ENCODE data around the gene RPS17. TPM values are rescaled to one million over a fixed set of nuclear protein-coding genes. Genes with fewer than 3 reads are reported as not detected.
"Not testable (repeated sequence)": the region's sequence is repeated elsewhere in the genome, so short reads cannot be mapped to it uniquely, and the experiment has no call there.

Gene RPS17
- polyA plus RNA-seq, 3 donors = 604 to 2,881 (median 619) TPM

- Histone ChIP-seq H3K79me2 (ENCODE audit: insufficient read depth, low read length) (no peaks in the 10 kb centered on the region), H3K36me3 (replicated peaks in 1 of 2; ENCODE audit: control insufficient read depth in 1 of 2, insufficient read depth in 2 of 2, low read length in 2 of 2) (peaks cover 10 to 22% of the 10 kb centered on the region in 2 donors), H3K9me3 (replicated peaks in 1 of 2; ENCODE audit: control insufficient read depth in 1 of 2, insufficient read depth in 1 of 2, low read length in 2 of 2) (no peaks in the 10 kb centered on the region), H2AFZ (ENCODE audit: insufficient read depth, low read depth, low read length, poor library complexity, severe bottlenecking) (no peak overlapping the region), H3K27me3 (ENCODE audit: control insufficient read depth in 2 of 2, insufficient read depth in 2 of 2, low read length in 2 of 2) (no peaks in the 10 kb centered on the region), H3K9ac (ENCODE audit: insufficient read depth, low read length, poor library complexity, severe bottlenecking) (no peak overlapping the region), H4K20me1 (ENCODE audit: insufficient read depth, low read length) (no peaks in the 10 kb centered on the region), H3K4me1 (ENCODE audit: control insufficient read depth in 1 of 2, insufficient read depth in 2 of 2, low read length in 2 of 2) (peaks cover 0 to 3% of the 10 kb centered on the region in 2 donors), H3K27ac (ENCODE audit: low read depth in 1 of 2, low read length in 2 of 2) (no peak overlapping the region), H3K4me3 (replicated peaks in 1 of 3; ENCODE audit: low read depth in 2 of 3, low read length in 3 of 3) (no peak overlapping the region), H3K4me2 (replicated peaks; ENCODE audit: extremely low read depth, low read length, poor library complexity, severe bottlenecking) (no peak overlapping the region)
- peaks cover 18 to 22% of the 10 kb centered on the region in 2 donors for H3K36me3 Mint-ChIP-seq
- no peak overlapping the region for H3K4me3 Mint-ChIP-seq
- peaks cover 7% of the 10 kb centered on the region for H3K4me1 Mint-ChIP-seq
- H3K27ac Mint-ChIP-seq = no peak overlapping the region
- H3K9me3 Mint-ChIP-seq = peaks cover 0 to 3% (median 1%) of the 10 kb centered on the region in 7 donors
- DNase-seq = no peak
- TF ChIP-seq CTCF (IDR thresholded peaks at IDR 0.05) = no peak
- H3K27me3 Mint-ChIP-seq (ENCODE audit: low read depth in 3 of 3) = peaks cover 0 to 2% (median 2%) of the 10 kb centered on the region in 3 donors
- WGBS (ENCODE audit: insufficient coverage) = no CpG with 5 or more reads among the region's 3 CpGs
- intact Hi-C loops (cut with micrococcal nuclease) = loop anchor here (5.0 to 10.0 kb wide), 2 partner anchors 467 to 475 kb away; no protein-coding TSS in a partner anchor
Measured at GRCh38 chr15:82530006-82530405, 10.3 kb downstream of the RPS17 start.

GRCh38 chr15:82513587-82513986, 26.7 kb downstream of the RPS17 start:
- H3K4me1 ChIP-seq (ENCODE audit: control insufficient read depth in 1 of 2, insufficient read depth in 2 of 2, low read length in 2 of 2); H3K79me2 ChIP-seq (ENCODE audit: insufficient read depth, low read length); H3K4me2 ChIP-seq (replicated peaks; ENCODE audit: extremely low read depth, low read length, poor library complexity, severe bottlenecking); H3K4me3 Mint-ChIP-seq; H3K9me3 ChIP-seq (replicated peaks in 1 of 2; ENCODE audit: control insufficient read depth in 1 of 2, insufficient read depth in 1 of 2, low read length in 2 of 2); H3K4me1 Mint-ChIP-seq; H3K27me3 ChIP-seq (ENCODE audit: control insufficient read depth in 2 of 2, insufficient read depth in 2 of 2, low read length in 2 of 2); DNase-seq; H3K27ac ChIP-seq (ENCODE audit: low read depth in 1 of 2, low read length in 2 of 2); H3K4me3 ChIP-seq (replicated peaks in 1 of 3; ENCODE audit: low read depth in 2 of 3, low read length in 3 of 3); H3K36me3 Mint-ChIP-seq; H3K36me3 ChIP-seq (replicated peaks in 1 of 2; ENCODE audit: control insufficient read depth in 1 of 2, insufficient read depth in 2 of 2, low read length in 2 of 2); H3K9me3 Mint-ChIP-seq; H2AFZ ChIP-seq (ENCODE audit: insufficient read depth, low read depth, low read length, poor library complexity, severe bottlenecking); H4K20me1 ChIP-seq (ENCODE audit: insufficient read depth, low read length); H3K9ac ChIP-seq (ENCODE audit: insufficient read depth, low read length, poor library complexity, severe bottlenecking); intact Hi-C loops (cut with micrococcal nuclease); H3K27me3 Mint-ChIP-seq (ENCODE audit: low read depth in 3 of 3); H3K27ac Mint-ChIP-seq: not testable (repeated sequence)
- WGBS (ENCODE audit: insufficient coverage) = no CpG with 5 or more reads among the region's 48 CpGs

- H2AFZ ChIP-seq (ENCODE audit: insufficient read depth, low read depth, low read length, poor library complexity, severe bottlenecking); H3K27me3 ChIP-seq (ENCODE audit: control insufficient read depth in 2 of 2, insufficient read depth in 2 of 2, low read length in 2 of 2); H3K36me3 ChIP-seq (replicated peaks in 1 of 2; ENCODE audit: control insufficient read depth in 1 of 2, insufficient read depth in 2 of 2, low read length in 2 of 2); H4K20me1 ChIP-seq (ENCODE audit: insufficient read depth, low read length); H3K4me2 ChIP-seq (replicated peaks; ENCODE audit: extremely low read depth, low read length, poor library complexity, severe bottlenecking); H3K4me1 Mint-ChIP-seq; H3K79me2 ChIP-seq (ENCODE audit: insufficient read depth, low read length); H3K9ac ChIP-seq (ENCODE audit: insufficient read depth, low read length, poor library complexity, severe bottlenecking); intact Hi-C loops (cut with micrococcal nuclease); H3K27ac Mint-ChIP-seq; H3K27ac ChIP-seq (ENCODE audit: low read depth in 1 of 2, low read length in 2 of 2); DNase-seq; H3K9me3 ChIP-seq (replicated peaks in 1 of 2; ENCODE audit: control insufficient read depth in 1 of 2, insufficient read depth in 1 of 2, low read length in 2 of 2); H3K4me1 ChIP-seq (ENCODE audit: control insufficient read depth in 1 of 2, insufficient read depth in 2 of 2, low read length in 2 of 2); H3K4me3 ChIP-seq (replicated peaks in 1 of 3; ENCODE audit: low read depth in 2 of 3, low read length in 3 of 3); H3K4me3 Mint-ChIP-seq; H3K36me3 Mint-ChIP-seq; H3K27me3 Mint-ChIP-seq (ENCODE audit: low read depth in 3 of 3); H3K9me3 Mint-ChIP-seq: not testable (repeated sequence)
- no CpG with 5 or more reads among the region's 4 CpGs for WGBS (ENCODE audit: insufficient coverage)
Measured at GRCh38 chr15:82507693-82508092, 32.6 kb downstream of the RPS17 start.

- H3K36me3 ChIP-seq (replicated peaks in 1 of 2; ENCODE audit: control insufficient read depth in 1 of 2, insufficient read depth in 2 of 2, low read length in 2 of 2); H3K9ac ChIP-seq (ENCODE audit: insufficient read depth, low read length, poor library complexity, severe bottlenecking); H3K4me1 Mint-ChIP-seq; H3K27me3 ChIP-seq (ENCODE audit: control insufficient read depth in 2 of 2, insufficient read depth in 2 of 2, low read length in 2 of 2); H3K9me3 ChIP-seq (replicated peaks in 1 of 2; ENCODE audit: control insufficient read depth in 1 of 2, insufficient read depth in 1 of 2, low read length in 2 of 2); H3K36me3 Mint-ChIP-seq; H3K4me3 Mint-ChIP-seq; H2AFZ ChIP-seq (ENCODE audit: insufficient read depth, low read depth, low read length, poor library complexity, severe bottlenecking); H3K27ac ChIP-seq (ENCODE audit: low read depth in 1 of 2, low read length in 2 of 2); H3K4me1 ChIP-seq (ENCODE audit: control insufficient read depth in 1 of 2, insufficient read depth in 2 of 2, low read length in 2 of 2); H3K27ac Mint-ChIP-seq; H3K9me3 Mint-ChIP-seq; H3K4me3 ChIP-seq (replicated peaks in 1 of 3; ENCODE audit: low read depth in 2 of 3, low read length in 3 of 3); H3K27me3 Mint-ChIP-seq (ENCODE audit: low read depth in 3 of 3); H4K20me1 ChIP-seq (ENCODE audit: insufficient read depth, low read length); H3K79me2 ChIP-seq (ENCODE audit: insufficient read depth, low read length); DNase-seq; H3K4me2 ChIP-seq (replicated peaks; ENCODE audit: extremely low read depth, low read length, poor library complexity, severe bottlenecking); intact Hi-C loops (cut with micrococcal nuclease): not testable (repeated sequence)
- no CpG with 5 or more reads among the region's 1 CpG for WGBS (ENCODE audit: insufficient coverage)
Measured at GRCh38 chr15:82507087-82507486, 33.2 kb downstream of the RPS17 start.
